ENCODE data around the gene ADAMTSL1. TPM values are rescaled to one million over a fixed set of nuclear protein-coding genes. Genes with fewer than 3 reads are reported as not detected.

Gene ADAMTSL1
- total and polyA plus RNA-seq, 8 donors: 1.1 to 98.8 (median 8.4) TPM

DNA sequence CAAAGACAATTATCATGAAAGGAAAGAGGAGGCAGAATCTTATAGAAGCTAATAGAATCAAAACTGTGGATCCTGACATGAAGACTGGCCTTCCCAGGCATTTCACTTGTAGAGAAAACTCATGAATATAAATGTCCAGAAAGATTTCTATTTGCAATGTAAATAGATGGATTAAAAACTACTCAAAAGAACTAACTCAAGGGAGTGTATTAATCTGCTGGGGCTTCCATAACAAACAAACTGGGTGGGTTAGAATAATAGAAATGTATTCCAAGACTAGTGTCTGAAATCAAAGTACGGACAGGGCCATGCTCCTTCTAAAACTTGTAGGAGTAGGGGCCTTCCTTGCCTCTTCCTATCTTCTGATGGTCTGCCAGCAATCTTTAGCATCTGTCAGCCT is 267.4 kb downstream of the ADAMTSL1 start:
- intact Hi-C loops (cut with DNase I; ENCODE audit: low total_unique reads): no loop called here
- Histone ChIP-seq H3K27ac (no peak overlapping the region), H3K4me1 (peaks cover 0 to 24% (median 8%) of the 10 kb centered on the region in 4 donors), H3K36me3 (no peaks in the 10 kb centered on the region), H3K4me3 (no peak overlapping the region), H3K27me3 (no peaks in the 10 kb centered on the region), H3K9me3 (no peaks in the 10 kb centered on the region)
- 71 to 93% (median 81%) methylated on average over 1 of the region's 1 CpG for WGBS, 5 donors
- DNase-seq: no peak
- no peak for TF ChIP-seq EP300 (IDR thresholded peaks at IDR 0.05)
- no peak for TF ChIP-seq POLR2AphosphoS5 (IDR thresholded peaks at IDR 0.05)
- TF ChIP-seq, protein P1, sequence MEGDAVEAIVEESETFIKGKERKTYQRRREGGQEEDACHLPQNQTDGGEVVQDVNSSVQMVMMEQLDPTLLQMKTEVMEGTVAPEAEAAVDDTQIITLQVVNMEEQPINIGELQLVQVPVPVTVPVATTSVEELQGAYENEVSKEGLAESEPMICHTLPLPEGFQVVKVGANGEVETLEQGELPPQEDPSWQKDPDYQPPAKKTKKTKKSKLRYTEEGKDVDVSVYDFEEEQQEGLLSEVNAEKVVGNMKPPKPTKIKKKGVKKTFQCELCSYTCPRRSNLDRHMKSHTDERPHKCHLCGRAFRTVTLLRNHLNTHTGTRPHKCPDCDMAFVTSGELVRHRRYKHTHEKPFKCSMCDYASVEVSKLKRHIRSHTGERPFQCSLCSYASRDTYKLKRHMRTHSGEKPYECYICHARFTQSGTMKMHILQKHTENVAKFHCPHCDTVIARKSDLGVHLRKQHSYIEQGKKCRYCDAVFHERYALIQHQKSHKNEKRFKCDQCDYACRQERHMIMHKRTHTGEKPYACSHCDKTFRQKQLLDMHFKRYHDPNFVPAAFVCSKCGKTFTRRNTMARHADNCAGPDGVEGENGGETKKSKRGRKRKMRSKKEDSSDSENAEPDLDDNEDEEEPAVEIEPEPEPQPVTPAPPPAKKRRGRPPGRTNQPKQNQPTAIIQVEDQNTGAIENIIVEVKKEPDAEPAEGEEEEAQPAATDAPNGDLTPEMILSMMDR (IDR thresholded peaks at IDR 0.05): no peak
- TF ChIP-seq POLR2A (IDR thresholded peaks at IDR 0.05): no peak

DNA sequence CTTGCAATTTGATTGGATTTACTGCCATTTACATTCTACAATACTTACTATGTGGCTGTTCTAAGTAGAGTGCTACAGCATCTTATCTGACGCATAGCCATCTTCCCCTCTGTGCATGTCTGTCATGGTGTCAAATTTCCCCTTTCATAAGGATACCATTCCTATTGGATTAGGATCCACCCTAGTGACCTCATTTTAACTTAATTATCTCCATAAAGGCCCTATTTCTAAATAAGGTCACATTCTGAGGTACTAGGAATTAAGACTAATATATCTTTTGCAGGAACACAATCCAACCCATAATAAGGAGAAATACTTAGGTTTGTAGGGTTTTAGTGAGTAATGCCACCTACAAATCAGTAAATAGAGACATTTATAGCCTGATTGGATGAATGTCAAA is 268.0 kb downstream of the ADAMTSL1 start:
- intact Hi-C loops (cut with DNase I; ENCODE audit: low total_unique reads): no loop called here
- H3K9me3 ChIP-seq: no peaks in the 10 kb centered on the region
- no peak overlapping the region for H3K4me3 ChIP-seq
- no peak for DNase-seq
- TF ChIP-seq POLR2A (IDR thresholded peaks at IDR 0.05): no peak
- TF ChIP-seq, protein P1 (IDR thresholded peaks at IDR 0.05): no peak
- no peak for TF ChIP-seq EP300 (IDR thresholded peaks at IDR 0.05)
- no peak for TF ChIP-seq POLR2AphosphoS5 (IDR thresholded peaks at IDR 0.05)
- H3K4me1 ChIP-seq: peaks cover 0 to 24% (median 11%) of the 10 kb centered on the region in 4 donors
- WGBS, 5 donors: 91 to 100% (median 97%) methylated on average over 1 of the region's 1 CpG
- H3K27me3 ChIP-seq: no peaks in the 10 kb centered on the region
- H3K27ac ChIP-seq: no peak overlapping the region
- no peaks in the 10 kb centered on the region for H3K36me3 ChIP-seq

DNA sequence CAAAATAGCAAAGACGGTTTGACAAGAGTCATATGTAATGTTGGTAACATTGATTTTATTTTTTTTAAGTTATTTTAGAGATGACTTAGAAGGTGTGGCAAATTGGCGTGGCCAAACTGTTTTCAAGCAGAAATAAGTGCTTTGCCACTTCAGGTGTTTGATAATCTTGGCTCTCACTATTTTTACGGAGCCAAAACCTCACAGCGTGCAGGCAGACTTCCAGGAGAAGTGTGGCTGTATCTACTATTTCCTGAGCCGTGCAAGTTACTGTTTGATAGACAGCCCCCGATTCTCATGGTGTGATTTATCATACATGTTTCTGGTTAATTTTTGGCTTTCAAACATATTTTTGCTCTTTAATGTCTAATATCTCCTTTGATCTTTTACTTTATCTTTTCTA is 269.5 kb downstream of the ADAMTSL1 start:
- TF ChIP-seq EP300 (IDR thresholded peaks at IDR 0.05): no peak
- TF ChIP-seq, protein P1 (IDR thresholded peaks at IDR 0.05): no peak
- no peak for TF ChIP-seq POLR2A (IDR thresholded peaks at IDR 0.05)
- no peak for TF ChIP-seq POLR2AphosphoS5 (IDR thresholded peaks at IDR 0.05)
- H3K36me3 ChIP-seq: no peaks in the 10 kb centered on the region
- peak in 1 of 2 donors; percentile 50 for DNase-seq
- H3K27me3 ChIP-seq: no peaks in the 10 kb centered on the region
- H3K4me1 ChIP-seq: peaks cover 8 to 37% (median 23%) of the 10 kb centered on the region in 4 donors
- intact Hi-C loops (cut with DNase I; ENCODE audit: low total_unique reads): no loop called here
- H3K27ac ChIP-seq: no peak overlapping the region
- no peaks in the 10 kb centered on the region for H3K9me3 ChIP-seq
- H3K4me3 ChIP-seq: no peak overlapping the region
- 23 to 50% (median 34%) methylated on average over 6 of the region's 6 CpGs for WGBS, 5 donors

DNA sequence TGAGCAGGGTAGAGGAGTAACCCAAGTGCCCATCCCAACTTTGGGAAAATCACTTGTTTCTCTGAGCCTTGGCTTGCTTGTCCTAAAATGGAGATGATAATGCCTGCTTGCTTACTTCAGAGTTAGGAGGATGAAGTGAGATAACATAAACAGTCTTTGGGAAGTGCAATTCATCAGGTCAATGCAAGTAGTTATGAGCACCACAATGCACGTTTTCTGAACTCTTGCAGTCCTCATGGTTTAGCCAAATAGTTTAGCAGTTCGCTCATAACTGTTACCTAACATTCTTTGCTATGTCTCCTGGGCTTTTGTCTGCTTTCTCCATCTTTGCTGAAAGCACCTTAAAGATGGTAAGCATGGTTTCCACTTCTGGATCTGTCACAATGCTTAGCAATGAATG is 270.0 kb downstream of the ADAMTSL1 start:
- TF ChIP-seq EP300 (IDR thresholded peaks at IDR 0.05) (no peak), POLR2AphosphoS5 (IDR thresholded peaks at IDR 0.05) (no peak), POLR2A (IDR thresholded peaks at IDR 0.05) (no peak)
- TF ChIP-seq, protein P1 (IDR thresholded peaks at IDR 0.05): no peak

More for the DNA sequence above, 270.0 kb downstream of the ADAMTSL1 start:
- H3K27me3 ChIP-seq: no peaks in the 10 kb centered on the region
- no peaks in the 10 kb centered on the region for H3K9me3 ChIP-seq
- 76 to 88% (median 86%) methylated on average over 2 of the region's 2 CpGs for WGBS, 5 donors
- intact Hi-C loops (cut with DNase I; ENCODE audit: low total_unique reads): no loop called here
- no peak overlapping the region for H3K27ac ChIP-seq
- no peak overlapping the region for H3K4me3 ChIP-seq
- H3K4me1 ChIP-seq: peaks cover 8 to 37% (median 25%) of the 10 kb centered on the region in 4 donors
- H3K36me3 ChIP-seq: no peaks in the 10 kb centered on the region
- peak in 1 of 2 donors; percentile 42 for DNase-seq

Measured in stomach (tissue), 9 donors.